A549 (cell line): ENCODE measurements around the gene OR51A2. TPM values are rescaled to one million over a fixed set of nuclear protein-coding genes. Genes with fewer than 3 reads are reported as not detected.

ENCODE experiments used
- ATAC-seq, 2 experiments: fragments of 200-7000 bp in 1 of 2; fragments of >200 bp in 1 of 2; cut with Nextera tagmentation in 1 of 2; cut with Tn5 transposase in 1 of 2; 3 replicates each; pipeline versions ENCODE4 v1.8.0 to v1.9.1; 2018 to 2020; ENCODE audit warnings: mild to moderate bottlenecking in 1 of 2, moderate library complexity in 1 of 2
- CTCF ChIA-PET: fragments of 300-600 bp; sonication (Branson Sonifier 250); formaldehyde crosslinking; extraction: SDS; loops from one replicate; lab custom pipeline; 2021; ENCODE audit warnings: antibody characterized with exemption, inconsistent platforms; lab: Yijun Ruan, JAX
- POLR2A ChIA-PET: fragments of 350-600 bp; formaldehyde crosslinking; extraction: SDS; loops from one replicate; lab custom pipeline; 2021; ENCODE audit warnings: antibody characterized with exemption, inconsistent platforms; lab: Yijun Ruan, JAX
- DNase-seq, 2 experiments: peaks; one replicate each; pipeline versions ENCODE4 v3.0.0 to v3.0.0-alpha.2; 2011 to 2016; ENCODE audit warnings: low read depth in 1 of 2, low spot score in 1 of 2
- FAIRE-seq: peaks from 2 replicates; lab custom pipeline; 2011; peaks lifted over from hg19 to GRCh38; lab: Jason Lieb, UNC
- H3K27ac ChIP-seq, 2 experiments: fragments of >200 bp; sonication (Bioruptor Twin); formaldehyde crosslinking; 3 replicates each; pipeline ENCODE4 v1.5.1; 2016 to 2017
- H3K4me1 ChIP-seq: fragments of >200 bp; sonication (Bioruptor Twin); formaldehyde crosslinking; 3 replicates; pipeline ENCODE4 v1.6.1; 2016
- H3K4me2 ChIP-seq: fragments of >200 bp; sonication (Bioruptor Twin); formaldehyde crosslinking; 3 replicates; pipeline ENCODE4 v1.6.1; 2016
- H3K4me3 ChIP-seq: fragments of >200 bp; sonication (Bioruptor Twin); formaldehyde crosslinking; 3 replicates; pipeline ENCODE4 v1.5.1; 2016
- H3K9me3 ChIP-seq: fragments of >200 bp; sonication (Bioruptor Twin); formaldehyde crosslinking; 3 replicates; pipeline ENCODE4 v1.6.1; 2016
- CBX2 ChIP-seq: fragments of 200-600 bp; sonication (generic); IDR thresholded peaks from 2 replicates; pipeline ENCODE4 v1.6.1; 2016; ENCODE audit warnings: low read depth, mild to moderate bottlenecking, borderline replicate concordance
- CTCF ChIP-seq: fragments of >200 bp; sonication (Bioruptor Twin); formaldehyde crosslinking; IDR thresholded peaks from 3 replicates; pipeline ENCODE4 v1.5.1; 2016
- ELK1 ChIP-seq: fragments of 150-350 bp; IDR thresholded peaks from 2 replicates; pipeline ENCODE4 v1.6.1; 2014; ENCODE audit warnings: low read depth, mild to moderate bottlenecking, low read length
- FOXS1 ChIP-seq: fragments of 250-450 bp; sonication (Bioruptor Pico); IDR thresholded peaks from 2 replicates; pipeline ENCODE4 v1.5.0; 2020; ENCODE audit warnings: mild to moderate bottlenecking, moderate library complexity
- HDAC2 ChIP-seq: fragments of 200-600 bp; sonication (generic); IDR thresholded peaks from 2 replicates; pipeline ENCODE4 v1.6.1; 2016
- HEYL ChIP-seq: fragments of 250-450 bp; sonication (Bioruptor Pico); IDR thresholded peaks from 2 replicates; pipeline ENCODE4 v1.8.0; 2021; ENCODE audit warnings: mild to moderate bottlenecking, moderate library complexity
- MYC ChIP-seq: IDR thresholded peaks from 2 replicates; pipeline ENCODE4 v1.6.1; 2012; ENCODE audit warnings: mild to moderate bottlenecking, inconsistent platforms, low read length, improper control_type of control experiment, borderline replicate concordance
- NPAS2 ChIP-seq: fragments of 250-450 bp; sonication (Bioruptor Pico); IDR thresholded peaks from 2 replicates; pipeline ENCODE4 v1.8.0; 2022; ENCODE audit warnings: mild to moderate bottlenecking, moderate library complexity, borderline replicate concordance
- NR3C1 ChIP-seq: fragments of >200 bp; sonication (Bioruptor Twin); formaldehyde crosslinking; IDR thresholded peaks from 3 replicates; pipeline ENCODE4 v1.6.1; 2017
- PBX3 ChIP-seq: IDR thresholded peaks from 2 replicates; pipeline ENCODE4 v1.6.1; 2012
- POLR2A ChIP-seq: IDR thresholded peaks from 2 replicates; pipeline ENCODE4 v1.6.1; 2012; ENCODE audit warnings: mild to moderate bottlenecking, low read length
- REST ChIP-seq: fragments of 200-600 bp; sonication (generic); IDR thresholded peaks from 2 replicates; pipeline ENCODE4 v1.6.1; 2016; ENCODE audit warnings: antibody characterized with exemption, mild to moderate bottlenecking, moderate library complexity
- RFX5 ChIP-seq: fragments of 450-650 bp; IDR thresholded peaks from 2 replicates; pipeline ENCODE4 v1.7.1; 2014; ENCODE audit warnings: antibody characterized with exemption, mild to moderate bottlenecking, moderate library complexity
- ZC3H11A ChIP-seq: fragments of 450-650 bp; IDR thresholded peaks from 2 replicates; pipeline ENCODE4 v1.6.1; 2014; ENCODE audit warnings: antibody characterized with exemption, mild to moderate bottlenecking
- WGBS: methylation state at CpG from one replicate; pipeline ENCODE4 v1.1.6; 2017; ENCODE audit errors: missing lambda C conversion rate; 5-methylcytosine and 5-hydroxymethylcytosine counted together
- polyA plus RNA-seq, 4 experiments: library from polyadenylated mRNA; depleted of rRNA in 3 of 4; stranded (reverse); fragments of >200 nt; fragmentation: RNase III in 1 of 4; extraction: RNeasy Plus Mini Kit Qiagen cat#74134 plus additional on column Dnase treatment in 1 of 4; gene quantifications; 2 replicates in 3 of 4; 3 replicates in 1 of 4; pipeline ENCODE4 v1.2.3, GENCODE V29; 2011 to 2017
- TF ChIP-seq, protein P1 (sequence below): fragments of 250-450 bp; sonication (Bioruptor Pico); IDR thresholded peaks from 2 replicates; pipeline ENCODE4 v1.5.0; 2020; ENCODE audit warnings: low read depth, mild to moderate bottlenecking, moderate library complexity

Gene OR51A2
- polyA plus RNA-seq, 2 of the 4 experiments (the other 2 are of a cell fraction), result not detected

DNA sequence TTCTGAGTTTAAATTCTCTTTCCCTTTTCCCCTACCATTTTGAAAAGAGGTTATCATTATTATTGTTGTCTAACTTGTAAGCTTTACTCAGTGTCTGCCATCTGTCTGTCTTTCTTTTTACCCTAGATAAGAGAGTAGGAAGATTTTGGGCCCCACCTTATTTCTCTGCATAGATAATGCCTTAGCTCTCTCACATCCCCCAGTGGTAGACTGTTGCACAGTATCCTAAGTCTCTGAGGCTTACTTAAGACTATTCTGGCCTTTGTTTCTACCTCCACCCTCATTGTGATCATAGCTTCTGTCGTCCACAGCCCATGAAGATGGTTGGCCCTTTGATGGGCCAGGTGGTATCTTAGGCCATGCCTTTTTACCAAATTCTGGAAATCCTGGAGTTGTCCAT is 35.5 kb upstream of the OR51A2 start:
- ChIA-PET CTCF (interaction anchor here (0.6 to 0.8 kb wide), 3 partner anchors 11 to 363 kb away, joined by 3 read pairs; no protein-coding TSS in a partner anchor), POLR2A (no interaction called here)
- Histone ChIP-seq H3K27ac (no peak overlapping the region), H3K4me1 (no peaks in the 10 kb centered on the region), H3K4me3 (no peak overlapping the region), H3K4me2 (no peak overlapping the region), H3K9me3 (no peaks in the 10 kb centered on the region)
- DNase-seq (peak in 1 of 2 experiments; percentile 14), ATAC-seq (peak in 1 of 2 experiments; percentile 64; a peak in 3 of 6 replicates), FAIRE-seq (no peak)
- 0% methylated on average over 1 of the region's 1 CpG for WGBS
- TF ChIP-seq NPAS2 (CRISPR knock-in tag) (no peak), HEYL (no peak)

- TF ChIP-seq CTCF (no peak), HEYL (no peak), FOXS1 (CRISPR knock-in tag) (no peak), RFX5 (no peak), NR3C1 (no peak), MYC (no peak), POLR2A (no peak), PBX3 (no peak), ELK1 (no peak), CBX2 (no peak), REST (no peak), ZC3H11A (no peak)
- TF ChIP-seq, protein P1, sequence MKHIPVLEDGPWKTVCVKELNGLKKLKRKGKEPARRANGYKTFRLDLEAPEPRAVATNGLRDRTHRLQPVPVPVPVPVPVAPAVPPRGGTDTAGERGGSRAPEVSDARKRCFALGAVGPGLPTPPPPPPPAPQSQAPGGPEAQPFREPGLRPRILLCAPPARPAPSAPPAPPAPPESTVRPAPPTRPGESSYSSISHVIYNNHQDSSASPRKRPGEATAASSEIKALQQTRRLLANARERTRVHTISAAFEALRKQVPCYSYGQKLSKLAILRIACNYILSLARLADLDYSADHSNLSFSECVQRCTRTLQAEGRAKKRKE (CRISPR knock-in tag), result no peak
- H3K4me3 ChIP-seq, result no peak overlapping the region
- H3K27ac ChIP-seq, result no peak overlapping the region
- WGBS, result 14% methylated on average over 6 of the region's 6 CpGs
- no peaks in the 10 kb centered on the region for H3K9me3 ChIP-seq
- DNase-seq, result no peak
- no peak for FAIRE-seq
- H3K4me2 ChIP-seq, result no peak overlapping the region
- no peaks in the 10 kb centered on the region for H3K4me1 ChIP-seq
- no peak for ATAC-seq
- ChIA-PET CTCF (no interaction called here), POLR2A (no interaction called here)
Observed at GRCh38 chr11:4983841-4984240, 28.3 kb upstream of the OR51A2 start.

DNA sequence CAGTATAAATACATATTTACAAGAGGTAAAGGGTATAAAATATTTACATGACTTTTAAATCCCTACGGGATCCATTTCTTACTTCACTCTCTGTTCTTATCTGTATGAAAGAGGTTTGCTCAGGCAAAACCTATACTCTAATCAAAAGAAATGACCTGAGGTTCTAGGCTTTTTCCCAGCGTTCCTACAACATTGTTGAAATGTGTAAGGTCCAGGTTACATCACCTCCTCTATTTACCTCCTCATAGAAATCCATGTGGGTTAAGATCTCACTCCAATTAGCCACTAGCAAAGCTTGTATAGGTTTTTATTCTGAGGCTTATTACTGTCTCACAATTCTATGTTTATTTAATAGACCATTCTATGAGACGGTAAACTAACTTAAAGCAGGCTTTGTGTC is 27.2 kb upstream of the OR51A2 start:
- Histone ChIP-seq H3K4me1 (no peaks in the 10 kb centered on the region), H3K9me3 (no peaks in the 10 kb centered on the region), H3K4me2 (no peak overlapping the region), H3K4me3 (no peak overlapping the region)
- DNase-seq (no peak), ATAC-seq (no peak), FAIRE-seq (no peak)
- 31% methylated on average over 3 of the region's 3 CpGs for whole genome bisulfite sequencing
- CTCF ChIA-PET, result no interaction called here
- TF ChIP-seq NPAS2 (CRISPR knock-in tag) (no peak), HEYL (no peak), HDAC2 (no peak)
- TF ChIP-seq, all 56 proteins: peak for 0
- no peak overlapping the region for H3K27ac ChIP-seq
- POLR2A ChIA-PET, result no interaction called here
